HepG2 (cell line): Measurements from ENCODE around the gene CCDC157. TPM values are rescaled to one million over a fixed set of nuclear protein-coding genes. Genes with fewer than 3 reads are reported as not detected.
A peak's percentile ranks its signal among the peaks of the same experiment; 100 is the strongest.

ENCODE experiments used
- GATAD2A ChIP-seq: IDR thresholded peaks from 2 replicates; pipeline ENCODE4 v1.6.1; 2016
- GTF3A ChIP-seq: sonication (generic); formaldehyde crosslinking; conservative IDR thresholded peaks from 2 replicates; pipeline ENCODE4 v1.4.0; 2020; ENCODE audit warnings: mild to moderate bottlenecking, missing genetic modification reagents
- MAFG ChIP-seq: sonication (generic); formaldehyde crosslinking; IDR thresholded peaks from 2 replicates; pipeline ENCODE4 v1.5.1; 2020; ENCODE audit warnings: mild to moderate bottlenecking, missing genetic modification reagents
- MTF1 ChIP-seq: sonication (generic); formaldehyde crosslinking; IDR thresholded peaks from 2 replicates; pipeline ENCODE4 v1.5.0; 2020; ENCODE audit warnings: missing genetic modification reagents
- NCOR1 ChIP-seq: fragments of 200-600 bp; sonication (generic); IDR thresholded peaks from 2 replicates; pipeline ENCODE4 v1.7.0; 2017; ENCODE audit warnings: antibody characterized with exemption, low read length, borderline replicate concordance
- NFKB2 ChIP-seq: sonication (generic); formaldehyde crosslinking; IDR thresholded peaks from 2 replicates; pipeline ENCODE4 v1.4.0; 2020; ENCODE audit warnings: missing genetic modification reagents, borderline replicate concordance
- POGZ ChIP-seq: sonication (generic); formaldehyde crosslinking; IDR thresholded peaks from 2 replicates; pipeline ENCODE4 v1.4.0; 2020; ENCODE audit warnings: mild to moderate bottlenecking, missing genetic modification reagents
- RBFOX2 ChIP-seq: fragments of 200-400 bp; formaldehyde crosslinking; IDR thresholded peaks from 2 replicates; pipeline ENCODE4 v1.6.1; 2017; ENCODE audit warnings: low read depth, mild to moderate bottlenecking, low read length
- SIN3A ChIP-seq: IDR thresholded peaks from 2 replicates; pipeline ENCODE4 v1.6.1; 2011; ENCODE audit warnings: low read depth, mild to moderate bottlenecking, control low read depth, low read length, borderline replicate concordance
- SIN3B ChIP-seq: fragments of 150-350 bp; IDR thresholded peaks from 2 replicates; pipeline ENCODE4 v1.6.1; 2014; ENCODE audit warnings: low read length
- SMAD1 ChIP-seq: sonication (generic); formaldehyde crosslinking; IDR thresholded peaks from 2 replicates; pipeline ENCODE4 v1.4.0; 2020; ENCODE audit warnings: missing genetic modification reagents, low read depth, mild to moderate bottlenecking, borderline replicate concordance
- ZNF615 ChIP-seq: sonication (generic); formaldehyde crosslinking; IDR thresholded peaks from 2 replicates; pipeline ENCODE4 v1.5.0; 2020; ENCODE audit warnings: mild to moderate bottlenecking, missing genetic modification reagents, borderline replicate concordance
- ZNF737 ChIP-seq: sonication (generic); formaldehyde crosslinking; IDR thresholded peaks from 2 replicates; pipeline ENCODE4 v1.5.0; 2020; ENCODE audit warnings: missing genetic modification reagents, mild to moderate bottlenecking, borderline replicate concordance
- ZNF816 ChIP-seq: sonication (generic); formaldehyde crosslinking; IDR thresholded peaks from 2 replicates; pipeline ENCODE4 v1.8.0; 2022; ENCODE audit warnings: missing genetic modification reagents, mild to moderate bottlenecking, borderline replicate concordance
- ZNF83 ChIP-seq: sonication (generic); formaldehyde crosslinking; IDR thresholded peaks from 2 replicates; pipeline ENCODE4 v1.4.0; 2020; ENCODE audit warnings: missing genetic modification reagents, mild to moderate bottlenecking, borderline replicate concordance
- polyA plus RNA-seq, 8 experiments: library from polyadenylated mRNA; depleted of rRNA in 3 of 8; stranded (reverse) in 7 of 8; unstranded in 1 of 8; fragments of >200 nt; fragmentation: Illumina TruSeq in 4 of 8; extraction: Trizol in 4 of 8; gene quantifications; 2 replicates each; pipeline versions ENCODE4 v1.2.1 to v1.2.3, GENCODE V29; 2011 to 2016; ENCODE audit warnings: low read depth in 4 of 8, missing spikeins in 1 of 8, mixed read lengths in 1 of 8; ENCODE audit not compliant: insufficient read depth in 1 of 8
- total RNA-seq, 5 experiments: library from RNA; depleted of rRNA; stranded (reverse); fragments of >200 nt; fragmentation: Illumina TruSeq; extraction: Trizol; gene quantifications; 2 replicates each; pipeline ENCODE4 v1.2.3, GENCODE V29; 2016; ENCODE audit warnings: low read depth in 1 of 5
- TF ChIP-seq, protein P1 (sequence below): sonication (generic); formaldehyde crosslinking; IDR thresholded peaks from 2 replicates; pipeline ENCODE4 v1.8.1; 2023; ENCODE audit warnings: mild to moderate bottlenecking, missing genetic modification reagents
- TF ChIP-seq, protein P2 (sequence below): IDR thresholded peaks from 2 replicates; pipeline ENCODE4 v1.6.1; 2016; ENCODE audit warnings: mild to moderate bottlenecking, missing biosample characterization, missing genetic modification reagents
- TF ChIP-seq, protein P3 (sequence below): sonication (generic); formaldehyde crosslinking; conservative IDR thresholded peaks from 2 replicates; pipeline ENCODE4 v1.8.1; 2023; ENCODE audit warnings: missing genetic modification reagents
- TF ChIP-seq, protein P4 (sequence below): sonication (generic); formaldehyde crosslinking; IDR thresholded peaks from 2 replicates; pipeline ENCODE4 v1.9.0; 2021; ENCODE audit warnings: missing genetic modification reagents, borderline replicate concordance
- TF ChIP-seq, protein P5 (sequence below): sonication (generic); formaldehyde crosslinking; IDR thresholded peaks from 2 replicates; pipeline ENCODE4 v1.8.1; 2023; ENCODE audit warnings: mild to moderate bottlenecking, missing genetic modification reagents, borderline replicate concordance
- TF ChIP-seq, protein P6 (sequence below): IDR thresholded peaks from 2 replicates; pipeline ENCODE4 v1.6.1; 2016; ENCODE audit warnings: low read depth
- TF ChIP-seq, protein P7 (sequence below): sonication (generic); formaldehyde crosslinking; IDR thresholded peaks from 2 replicates; pipeline ENCODE4 v1.5.0; 2020; ENCODE audit warnings: missing genetic modification reagents, mild to moderate bottlenecking, borderline replicate concordance
- TF ChIP-seq, protein P8 (sequence below): sonication (generic); formaldehyde crosslinking; IDR thresholded peaks from 2 replicates; pipeline ENCODE4 v1.4.0; 2020; ENCODE audit warnings: missing genetic modification reagents

Gene CCDC157
- total and polyA plus RNA-seq, 2 of the 13 experiments (the other 11 are each of a cell fraction or from before 2014, with no cell fraction given), result 1.4 to 1.6 TPM

DNA sequence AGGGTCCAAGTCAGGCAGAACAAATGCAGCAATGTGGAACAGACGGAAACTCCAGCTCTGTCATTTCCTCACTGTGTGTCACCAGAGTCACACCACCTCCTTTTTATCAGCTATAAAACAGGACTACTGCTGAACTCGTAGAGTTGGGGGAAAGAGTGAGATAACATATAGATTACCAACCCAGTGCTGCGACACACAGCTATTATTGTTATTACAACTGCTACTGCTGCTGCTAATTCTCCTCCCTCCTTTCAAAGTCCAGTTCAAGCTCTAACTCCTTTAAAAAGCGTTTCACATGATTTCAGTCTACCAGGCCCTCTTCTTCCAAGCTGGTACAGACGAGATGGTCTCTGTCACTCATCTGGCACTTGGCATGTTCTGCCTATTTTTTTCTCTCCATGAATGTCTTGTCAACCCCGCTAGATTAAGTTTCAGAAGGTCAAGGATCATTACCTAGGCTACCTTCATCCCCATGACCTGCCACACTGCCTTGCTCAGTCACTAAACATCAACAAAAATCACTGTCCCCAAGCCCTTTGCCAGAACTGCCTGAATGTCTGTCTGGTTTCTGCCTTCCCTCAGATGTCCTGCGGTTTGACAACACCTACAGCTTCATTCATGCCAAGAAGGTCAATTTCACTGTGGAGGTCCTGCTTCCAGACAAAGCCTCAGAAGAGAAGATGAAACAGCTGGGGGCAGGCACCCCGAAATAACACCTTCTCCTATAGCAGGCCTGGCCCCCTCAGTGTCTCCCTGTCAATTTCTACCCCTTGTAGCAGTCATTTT is 65.1 kb downstream of the CCDC157 start (continued):
- TF ChIP-seq MTF1 (CRISPR knock-in tag) (no peak), SIN3B (no peak), GTF3A (CRISPR knock-in tag) (no peak), NFKB2 (CRISPR knock-in tag) (no peak), ZNF615 (no peak), SMAD1 (CRISPR knock-in tag) (no peak), NCOR1 (peak; percentile 70; the same call in 1 of the 2 replicates), POGZ (CRISPR knock-in tag) (no peak), MAFG (no peak), RBFOX2 (peak; percentile 52), GATAD2A (CRISPR knock-in tag) (peak; percentile 60), ZNF816 (CRISPR knock-in tag) (no peak), ZNF83 (CRISPR knock-in tag) (no peak), ZNF737 (CRISPR knock-in tag) (no peak), SIN3A (no peak; the same call in 1 of the 2 replicates)
- TF ChIP-seq, protein P1, sequence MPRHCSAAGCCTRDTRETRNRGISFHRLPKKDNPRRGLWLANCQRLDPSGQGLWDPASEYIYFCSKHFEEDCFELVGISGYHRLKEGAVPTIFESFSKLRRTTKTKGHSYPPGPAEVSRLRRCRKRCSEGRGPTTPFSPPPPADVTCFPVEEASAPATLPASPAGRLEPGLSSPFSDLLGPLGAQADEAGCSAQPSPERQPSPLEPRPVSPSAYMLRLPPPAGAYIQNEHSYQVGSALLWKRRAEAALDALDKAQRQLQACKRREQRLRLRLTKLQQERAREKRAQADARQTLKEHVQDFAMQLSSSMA, result no peak
- TF ChIP-seq, protein P2, sequence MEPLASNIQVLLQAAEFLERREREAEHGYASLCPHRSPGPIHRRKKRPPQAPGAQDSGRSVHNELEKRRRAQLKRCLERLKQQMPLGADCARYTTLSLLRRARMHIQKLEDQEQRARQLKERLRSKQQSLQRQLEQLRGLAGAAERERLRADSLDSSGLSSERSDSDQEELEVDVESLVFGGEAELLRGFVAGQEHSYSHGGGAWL (CRISPR knock-in tag), result no peak
- TF ChIP-seq, protein P3, sequence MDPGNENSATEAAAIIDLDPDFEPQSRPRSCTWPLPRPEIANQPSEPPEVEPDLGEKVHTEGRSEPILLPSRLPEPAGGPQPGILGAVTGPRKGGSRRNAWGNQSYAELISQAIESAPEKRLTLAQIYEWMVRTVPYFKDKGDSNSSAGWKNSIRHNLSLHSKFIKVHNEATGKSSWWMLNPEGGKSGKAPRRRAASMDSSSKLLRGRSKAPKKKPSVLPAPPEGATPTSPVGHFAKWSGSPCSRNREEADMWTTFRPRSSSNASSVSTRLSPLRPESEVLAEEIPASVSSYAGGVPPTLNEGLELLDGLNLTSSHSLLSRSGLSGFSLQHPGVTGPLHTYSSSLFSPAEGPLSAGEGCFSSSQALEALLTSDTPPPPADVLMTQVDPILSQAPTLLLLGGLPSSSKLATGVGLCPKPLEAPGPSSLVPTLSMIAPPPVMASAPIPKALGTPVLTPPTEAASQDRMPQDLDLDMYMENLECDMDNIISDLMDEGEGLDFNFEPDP (CRISPR knock-in tag), result 0 out of 2 replicates have a peak, but pooled peaks have one; percentile 75
- TF ChIP-seq, protein P4, sequence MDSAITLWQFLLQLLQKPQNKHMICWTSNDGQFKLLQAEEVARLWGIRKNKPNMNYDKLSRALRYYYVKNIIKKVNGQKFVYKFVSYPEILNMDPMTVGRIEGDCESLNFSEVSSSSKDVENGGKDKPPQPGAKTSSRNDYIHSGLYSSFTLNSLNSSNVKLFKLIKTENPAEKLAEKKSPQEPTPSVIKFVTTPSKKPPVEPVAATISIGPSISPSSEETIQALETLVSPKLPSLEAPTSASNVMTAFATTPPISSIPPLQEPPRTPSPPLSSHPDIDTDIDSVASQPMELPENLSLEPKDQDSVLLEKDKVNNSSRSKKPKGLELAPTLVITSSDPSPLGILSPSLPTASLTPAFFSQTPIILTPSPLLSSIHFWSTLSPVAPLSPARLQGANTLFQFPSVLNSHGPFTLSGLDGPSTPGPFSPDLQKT (CRISPR knock-in tag), result no peak
- TF ChIP-seq, protein P5, sequence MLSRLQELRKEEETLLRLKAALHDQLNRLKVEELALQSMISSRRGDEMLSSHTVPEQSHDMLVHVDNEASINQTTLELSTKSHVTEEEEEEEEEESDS (CRISPR knock-in tag), result no peak
- TF ChIP-seq, protein P6, sequence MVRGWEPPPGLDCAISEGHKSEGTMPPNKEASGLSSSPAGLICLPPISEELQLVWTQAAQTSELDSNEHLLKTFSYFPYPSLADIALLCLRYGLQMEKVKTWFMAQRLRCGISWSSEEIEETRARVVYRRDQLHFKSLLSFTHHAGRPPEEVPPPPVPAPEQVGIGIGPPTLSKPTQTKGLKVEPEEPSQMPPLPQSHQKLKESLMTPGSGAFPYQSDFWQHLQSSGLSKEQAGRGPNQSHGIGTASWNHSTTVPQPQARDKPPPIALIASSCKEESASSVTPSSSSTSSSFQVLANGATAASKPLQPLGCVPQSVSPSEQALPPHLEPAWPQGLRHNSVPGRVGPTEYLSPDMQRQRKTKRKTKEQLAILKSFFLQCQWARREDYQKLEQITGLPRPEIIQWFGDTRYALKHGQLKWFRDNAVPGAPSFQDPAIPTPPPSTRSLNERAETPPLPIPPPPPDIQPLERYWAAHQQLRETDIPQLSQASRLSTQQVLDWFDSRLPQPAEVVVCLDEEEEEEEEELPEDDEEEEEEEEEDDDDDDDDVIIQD (CRISPR knock-in tag), result 0 out of 2 replicates have a peak, but pooled peaks have one; percentile 18
- TF ChIP-seq, protein P7, sequence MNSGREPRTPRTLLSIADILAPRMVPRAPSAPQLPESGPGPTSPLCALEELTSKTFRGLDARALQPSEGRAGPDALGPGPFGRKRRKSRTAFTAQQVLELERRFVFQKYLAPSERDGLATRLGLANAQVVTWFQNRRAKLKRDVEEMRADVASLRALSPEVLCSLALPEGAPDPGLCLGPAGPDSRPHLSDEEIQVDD, result no peak
- TF ChIP-seq, protein P8, sequence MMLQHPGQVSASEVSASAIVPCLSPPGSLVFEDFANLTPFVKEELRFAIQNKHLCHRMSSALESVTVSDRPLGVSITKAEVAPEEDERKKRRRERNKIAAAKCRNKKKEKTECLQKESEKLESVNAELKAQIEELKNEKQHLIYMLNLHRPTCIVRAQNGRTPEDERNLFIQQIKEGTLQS (CRISPR knock-in tag), result no peak
